ENCODE results near the gene DSCAM.

DNA sequence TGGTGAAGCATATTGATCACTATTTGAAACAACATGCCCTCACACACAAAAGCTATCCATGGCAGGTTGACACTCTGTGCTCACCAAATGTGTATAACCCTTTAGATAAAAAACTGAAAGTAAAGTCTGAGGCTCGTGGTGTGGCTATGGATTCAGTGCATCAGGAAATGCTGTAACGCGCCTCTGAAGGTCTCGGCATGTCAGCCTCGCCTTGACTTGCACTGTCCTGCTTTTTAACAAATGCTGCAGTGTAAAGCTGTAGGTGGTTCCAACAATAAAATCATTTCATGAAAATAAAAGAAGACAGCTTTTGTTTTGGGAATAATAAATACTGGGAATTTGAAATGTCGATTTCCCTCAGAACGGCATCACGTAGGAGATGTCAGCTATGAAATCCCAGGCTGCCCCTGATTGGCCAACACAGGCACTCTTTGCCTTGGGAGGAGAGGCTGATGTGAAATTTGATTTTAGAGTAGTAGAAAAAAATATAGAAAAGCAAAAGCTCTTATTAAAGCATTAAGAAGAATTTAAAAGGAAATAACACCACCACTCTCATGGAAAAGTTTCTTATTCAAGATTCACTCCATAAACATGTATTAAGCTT is 168.2 kb downstream of the DSCAM start:
- TF ChIP-seq CTCF (IDR thresholded peaks at IDR 0.05; ENCODE audit: insufficient read depth, low read length) (no peak), POLR2AphosphoS5 (IDR thresholded peaks at IDR 0.05; ENCODE audit: low read depth) (no peak), GABPA (IDR thresholded peaks at IDR 0.05; ENCODE audit: low read depth) (no peak), SPI1 (IDR thresholded peaks at IDR 0.05; ENCODE audit: borderline replicate concordance, low read depth) (no peak)
- TF ChIP-seq, protein P1, sequence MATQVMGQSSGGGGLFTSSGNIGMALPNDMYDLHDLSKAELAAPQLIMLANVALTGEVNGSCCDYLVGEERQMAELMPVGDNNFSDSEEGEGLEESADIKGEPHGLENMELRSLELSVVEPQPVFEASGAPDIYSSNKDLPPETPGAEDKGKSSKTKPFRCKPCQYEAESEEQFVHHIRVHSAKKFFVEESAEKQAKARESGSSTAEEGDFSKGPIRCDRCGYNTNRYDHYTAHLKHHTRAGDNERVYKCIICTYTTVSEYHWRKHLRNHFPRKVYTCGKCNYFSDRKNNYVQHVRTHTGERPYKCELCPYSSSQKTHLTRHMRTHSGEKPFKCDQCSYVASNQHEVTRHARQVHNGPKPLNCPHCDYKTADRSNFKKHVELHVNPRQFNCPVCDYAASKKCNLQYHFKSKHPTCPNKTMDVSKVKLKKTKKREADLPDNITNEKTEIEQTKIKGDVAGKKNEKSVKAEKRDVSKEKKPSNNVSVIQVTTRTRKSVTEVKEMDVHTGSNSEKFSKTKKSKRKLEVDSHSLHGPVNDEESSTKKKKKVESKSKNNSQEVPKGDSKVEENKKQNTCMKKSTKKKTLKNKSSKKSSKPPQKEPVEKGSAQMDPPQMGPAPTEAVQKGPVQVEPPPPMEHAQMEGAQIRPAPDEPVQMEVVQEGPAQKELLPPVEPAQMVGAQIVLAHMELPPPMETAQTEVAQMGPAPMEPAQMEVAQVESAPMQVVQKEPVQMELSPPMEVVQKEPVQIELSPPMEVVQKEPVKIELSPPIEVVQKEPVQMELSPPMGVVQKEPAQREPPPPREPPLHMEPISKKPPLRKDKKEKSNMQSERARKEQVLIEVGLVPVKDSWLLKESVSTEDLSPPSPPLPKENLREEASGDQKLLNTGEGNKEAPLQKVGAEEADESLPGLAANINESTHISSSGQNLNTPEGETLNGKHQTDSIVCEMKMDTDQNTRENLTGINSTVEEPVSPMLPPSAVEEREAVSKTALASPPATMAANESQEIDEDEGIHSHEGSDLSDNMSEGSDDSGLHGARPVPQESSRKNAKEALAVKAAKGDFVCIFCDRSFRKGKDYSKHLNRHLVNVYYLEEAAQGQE (IDR thresholded peaks at IDR 0.05; ENCODE audit: insufficient replicate concordance, low read depth) = no peak
